Activated CD8-positive, alpha-beta memory T cell treated with anti-CD3 and anti-CD28 coated beads for 24 hours (primary cell): Measurements from ENCODE around the gene FGGY.

ENCODE experiments used
- DNase-seq: peaks from one replicate; pipeline ENCODE4 v3.0.0-alpha.2; 2020

Gene FGGY

DNA sequence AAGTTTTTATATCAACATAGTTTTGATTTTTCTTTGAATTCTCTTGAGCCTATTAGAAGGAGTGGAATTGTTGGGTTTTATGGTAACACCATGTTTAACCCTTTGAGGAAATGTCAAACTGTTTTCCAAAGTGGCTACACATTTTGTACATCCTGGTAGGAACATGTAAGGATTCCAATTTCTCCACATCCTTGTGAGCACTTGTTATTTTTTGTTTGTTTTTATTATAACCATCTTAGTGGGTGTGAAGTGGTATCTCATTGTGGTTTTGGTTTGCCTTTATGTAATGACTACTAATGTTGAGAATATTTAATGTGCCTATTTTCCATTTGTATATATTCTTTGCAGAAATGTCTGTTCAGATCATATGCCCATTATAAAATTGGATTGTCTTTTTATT is 120.5 kb downstream of the FGGY start:
- no peak for DNase-seq

DNA sequence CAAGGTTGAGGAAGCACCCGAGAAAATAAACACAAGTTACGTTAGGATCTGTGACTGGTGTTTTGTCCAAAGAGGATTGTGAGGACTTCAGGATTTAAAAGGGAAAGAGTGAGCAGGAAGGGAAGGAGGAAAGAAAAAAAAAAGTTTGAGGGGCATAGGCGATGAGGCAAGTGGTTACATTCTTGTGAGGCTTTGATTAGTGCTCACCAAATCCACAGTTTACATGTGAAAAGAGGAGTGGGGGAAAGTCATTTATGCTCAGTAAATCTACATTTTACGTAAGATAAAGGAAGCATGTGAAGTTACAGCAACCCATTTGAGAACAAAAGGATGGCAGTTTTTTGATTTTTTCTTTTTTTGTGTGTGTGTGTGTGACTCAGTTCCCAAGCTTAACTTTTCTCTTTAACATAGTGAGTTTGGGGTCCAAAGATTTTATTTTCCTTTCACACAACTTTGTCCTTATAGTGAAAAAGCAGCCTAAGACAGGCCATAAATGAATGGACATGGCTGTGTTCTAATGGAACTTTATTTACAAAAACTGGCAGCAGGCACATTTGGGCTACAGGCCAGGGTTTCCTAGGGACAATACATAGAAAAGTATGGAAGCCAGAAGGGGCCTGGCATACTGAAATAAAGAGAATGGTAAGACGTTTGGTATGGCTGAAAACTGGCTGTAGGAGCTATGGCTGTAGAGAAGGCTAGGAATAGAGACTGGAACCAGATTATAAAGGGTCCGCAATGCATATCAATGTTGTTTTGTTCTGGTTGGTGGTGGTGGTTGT is 121.7 kb downstream of the FGGY start:
- no peak for DNase-seq

DNA sequence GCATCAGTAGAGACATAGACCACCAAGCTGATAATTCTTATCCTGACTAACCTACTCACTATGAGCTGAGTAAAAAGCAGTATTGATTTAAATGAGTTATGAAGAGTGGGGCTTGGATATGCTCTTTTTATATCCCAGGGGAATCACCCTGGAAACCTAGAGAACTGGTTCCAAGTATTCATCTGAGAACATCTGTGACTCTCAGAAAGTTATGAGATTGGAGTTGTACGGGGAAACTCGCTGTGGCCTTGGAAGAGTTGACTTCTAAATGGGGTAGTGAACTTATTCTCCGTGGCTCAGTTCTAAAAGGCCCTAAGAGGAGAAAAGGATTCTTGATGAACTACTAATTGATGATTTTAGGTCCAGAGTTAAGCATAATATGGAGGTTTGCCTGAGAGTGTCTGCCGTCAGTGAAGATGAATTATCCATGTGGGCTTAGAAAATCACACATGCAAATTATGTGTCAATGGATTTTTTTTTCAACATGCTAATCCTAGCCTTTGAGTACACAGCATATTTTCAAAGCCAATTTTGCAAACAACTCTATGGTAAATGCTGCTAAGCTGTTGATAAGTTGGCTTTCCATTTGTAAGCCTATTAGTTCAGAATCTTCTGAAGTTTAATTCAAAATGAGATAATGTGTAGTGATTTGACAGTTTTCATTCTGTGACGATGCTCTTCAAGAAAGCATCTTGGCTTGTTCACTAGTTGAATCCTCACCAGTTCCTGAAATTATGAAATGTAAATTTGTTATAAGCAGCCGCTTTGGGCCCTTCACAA is 122.7 kb downstream of the FGGY start:
- no peak for DNase-seq

DNA sequence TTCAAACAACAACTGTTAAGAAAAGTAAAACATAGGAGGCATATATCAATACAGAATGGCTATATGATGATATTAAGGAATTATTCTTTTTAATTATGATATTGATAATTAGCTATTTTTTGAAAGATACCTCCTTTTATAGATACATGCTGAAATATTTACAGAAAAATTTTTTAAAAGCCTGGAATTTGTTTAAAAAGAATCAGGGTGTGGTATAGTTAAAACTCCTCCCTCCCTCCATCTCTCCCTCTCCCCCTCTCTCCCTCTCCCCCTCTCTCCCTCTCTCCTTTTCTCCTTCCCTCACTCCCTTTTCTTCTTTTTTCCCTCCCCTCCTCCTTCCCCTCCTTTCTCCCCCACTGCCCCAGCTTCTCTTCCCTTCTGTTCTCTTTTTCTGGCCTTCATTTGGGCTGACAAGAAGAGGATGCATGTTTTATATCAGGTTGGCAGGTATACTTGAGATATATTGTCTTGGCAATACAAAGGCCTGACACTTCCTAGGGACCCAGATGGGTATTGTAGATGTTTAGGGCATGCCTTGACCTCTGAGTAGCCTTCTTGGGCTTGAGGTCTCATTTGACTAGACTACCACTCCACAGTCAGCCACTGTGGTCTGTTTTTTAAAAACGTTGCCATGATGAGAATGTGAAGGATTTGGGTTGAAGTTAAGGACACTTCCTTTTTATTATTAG is 124.5 kb downstream of the FGGY start:
- no peak for DNase-seq

DNA sequence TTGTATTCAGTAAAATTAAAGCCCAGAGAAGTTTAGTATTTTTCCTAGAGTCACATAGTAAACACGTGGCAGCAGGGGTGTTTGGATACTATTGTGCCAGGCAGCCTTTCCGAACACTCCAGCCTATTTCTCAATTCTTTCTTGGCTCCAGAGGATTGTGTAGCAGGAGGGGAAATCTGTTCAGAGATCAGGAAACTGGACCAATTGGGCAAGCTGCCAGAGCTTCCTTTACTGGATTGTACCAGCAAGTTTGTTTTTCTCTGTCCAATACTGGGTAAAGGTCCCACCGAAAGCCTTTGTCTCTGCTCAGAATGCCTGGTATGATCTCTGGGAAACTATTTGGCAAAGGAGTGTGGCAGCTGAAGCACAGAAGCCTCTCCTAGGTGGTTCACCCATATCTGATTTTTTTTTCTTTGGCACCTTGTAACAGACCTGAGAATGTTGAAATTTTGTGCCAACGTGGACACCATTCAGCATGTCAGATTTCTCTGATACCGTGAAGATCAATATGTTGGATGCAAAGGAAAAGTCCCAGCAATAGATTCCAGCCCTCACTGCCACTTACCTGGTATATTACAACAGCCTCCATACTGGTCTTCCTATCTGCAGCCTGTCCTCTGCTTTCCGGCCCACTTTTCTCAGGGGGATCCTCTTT is 126.2 kb downstream of the FGGY start:
- DNase-seq: no peak

DNA sequence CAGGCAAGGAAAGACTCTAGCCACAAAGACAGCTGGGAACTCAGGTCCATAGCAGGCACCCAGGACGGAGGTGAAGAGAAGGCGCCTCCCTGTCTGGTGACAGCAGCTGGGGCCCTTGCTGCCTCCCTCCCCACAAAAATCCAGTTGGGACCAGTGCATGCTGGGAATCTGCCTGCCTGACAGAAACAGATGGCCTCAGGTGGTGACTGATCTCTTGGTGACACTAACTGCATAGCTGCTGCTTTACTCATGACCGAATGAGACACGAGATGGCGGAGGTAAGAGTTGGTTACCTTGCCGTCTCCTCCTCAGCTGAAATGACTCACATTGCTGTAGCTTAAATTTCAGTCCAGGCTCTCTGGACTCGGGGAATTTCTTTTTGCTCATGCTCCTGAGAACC is 130.3 kb downstream of the FGGY start:
- no peak for DNase-seq

DNA sequence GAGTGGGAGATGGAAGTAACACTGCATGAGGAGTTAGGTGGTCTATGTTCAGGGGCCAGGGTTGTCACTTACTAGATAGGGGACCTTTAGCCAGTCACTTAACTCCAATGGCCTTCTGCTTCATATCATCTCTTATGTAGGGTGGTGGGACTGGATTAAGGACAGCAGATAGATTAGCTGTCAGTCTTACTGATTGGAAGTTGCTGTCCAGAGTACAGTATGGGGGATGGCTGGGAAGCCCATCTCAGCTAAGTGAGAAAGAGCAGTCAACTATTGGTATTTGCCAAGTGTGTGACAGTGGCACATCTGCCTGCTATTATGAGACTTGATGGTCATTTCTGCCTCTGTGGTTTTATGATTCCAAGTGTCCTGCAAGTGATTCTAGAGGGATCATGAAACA is 130.9 kb downstream of the FGGY start:
- DNase-seq: no peak

DNA sequence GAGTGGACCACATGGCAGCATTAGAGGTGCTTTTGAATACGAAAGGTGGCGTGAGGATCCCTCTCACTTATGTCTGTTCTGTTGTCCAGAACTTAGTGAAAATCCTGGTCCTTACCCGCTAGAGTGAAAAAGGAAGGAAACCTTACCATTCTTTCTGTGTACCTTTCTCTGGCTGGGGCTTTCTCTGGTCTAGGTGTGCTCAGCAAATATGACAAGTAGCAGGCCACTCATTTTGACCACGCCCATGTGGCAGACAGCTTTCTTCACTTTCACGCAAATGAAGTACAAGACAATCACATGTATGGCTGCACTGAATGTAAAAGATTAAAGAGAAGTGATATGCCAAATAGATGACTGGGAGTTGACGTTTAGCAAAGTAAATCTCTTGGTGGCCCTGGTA is 131.9 kb downstream of the FGGY start:
- DNase-seq: no peak

DNA sequence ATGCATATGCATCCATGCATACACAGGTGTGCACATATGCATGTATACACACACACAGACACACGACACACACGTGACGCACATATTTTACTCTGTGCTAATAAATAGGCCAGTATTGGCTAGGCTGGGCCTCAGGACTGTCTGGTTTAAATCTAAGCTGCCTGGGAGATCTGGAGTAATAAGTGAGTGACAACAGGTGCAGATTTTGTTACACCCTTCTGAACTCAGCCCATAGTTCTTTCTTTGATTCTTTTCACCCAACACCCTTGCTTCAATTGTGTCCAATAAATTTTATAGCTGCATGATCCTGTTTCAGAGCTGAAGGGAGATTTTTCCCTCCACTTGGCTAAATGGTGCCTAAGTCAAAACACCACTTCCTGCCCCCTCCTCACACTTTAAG is 132.8 kb downstream of the FGGY start:
- no peak for DNase-seq

DNA sequence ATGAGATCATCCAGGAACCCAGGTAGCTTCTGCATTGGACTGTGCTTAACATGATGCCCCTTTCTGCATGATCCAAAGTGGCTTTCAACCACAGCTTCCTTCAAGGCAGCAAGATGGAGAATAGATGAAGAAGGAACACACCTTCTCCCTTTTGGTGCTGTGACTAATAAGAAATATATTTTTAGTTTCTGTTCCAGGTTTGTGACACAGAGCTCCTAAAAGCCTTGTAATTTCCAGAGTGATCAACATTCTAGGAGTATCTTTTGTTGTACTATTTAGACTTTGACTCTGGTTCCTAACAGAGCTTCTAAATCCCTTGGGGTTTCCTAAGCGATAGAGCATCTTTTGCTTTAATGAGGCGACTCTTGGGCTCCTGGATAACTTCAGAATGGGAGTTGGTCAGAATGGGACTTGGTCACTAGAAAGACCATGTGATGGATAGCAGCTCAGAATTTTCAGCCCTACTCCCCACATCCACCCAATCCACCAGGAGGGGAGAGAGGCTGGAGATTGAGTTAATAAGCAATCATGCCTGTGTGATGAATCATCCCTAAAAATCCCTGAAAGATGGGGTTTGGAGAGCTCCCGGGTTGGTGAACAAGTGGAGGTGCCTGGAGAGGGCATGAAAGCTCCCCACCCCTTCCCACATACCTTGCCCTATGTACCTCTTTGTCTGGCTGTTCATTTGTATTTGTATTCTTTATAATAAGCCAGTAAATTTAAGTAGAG is 134.8 kb downstream of the FGGY start:
- no peak for DNase-seq

DNA sequence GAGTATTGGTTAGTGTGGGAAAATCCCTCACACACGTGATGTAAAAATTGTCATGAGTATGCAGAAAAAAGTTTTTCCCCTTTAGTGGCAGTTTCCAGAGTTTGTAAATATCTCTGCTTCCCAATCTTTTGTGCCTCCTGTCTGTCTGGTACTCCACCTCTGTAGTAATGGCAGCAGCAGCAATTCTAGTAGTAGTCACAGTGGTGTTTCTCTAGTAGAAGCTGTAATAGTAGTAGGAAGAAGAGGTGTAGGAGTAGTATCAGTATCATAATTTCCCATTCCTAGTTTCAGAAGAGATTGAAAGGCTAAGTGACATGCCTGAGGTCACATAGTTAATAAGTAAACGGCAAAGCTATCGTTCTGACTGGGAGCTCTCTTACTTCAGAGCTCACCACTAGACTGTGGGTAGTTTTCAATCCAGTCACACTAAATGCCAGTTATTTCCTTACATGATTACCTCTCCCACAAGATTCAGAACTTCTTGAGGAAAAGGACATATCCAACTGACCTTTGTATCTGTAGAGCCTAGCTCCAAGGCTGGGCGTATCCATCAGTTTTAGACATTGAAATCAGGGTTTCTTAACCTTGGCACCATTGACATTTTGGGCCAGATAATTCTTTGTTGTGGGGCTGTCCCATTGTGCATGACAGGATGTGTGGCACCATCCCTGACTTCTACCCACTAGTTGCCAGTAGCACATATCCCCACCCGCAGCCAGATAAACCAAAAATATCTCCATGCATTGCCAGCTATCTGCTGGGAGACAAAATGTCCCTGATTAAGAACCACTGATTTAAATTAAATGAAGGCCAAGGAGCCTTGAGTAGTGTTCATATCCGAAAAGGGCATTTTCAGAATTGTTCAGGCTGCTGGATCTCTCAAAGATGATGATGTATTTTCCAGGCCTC is 135.9 kb downstream of the FGGY start:
- no peak for DNase-seq

DNA sequence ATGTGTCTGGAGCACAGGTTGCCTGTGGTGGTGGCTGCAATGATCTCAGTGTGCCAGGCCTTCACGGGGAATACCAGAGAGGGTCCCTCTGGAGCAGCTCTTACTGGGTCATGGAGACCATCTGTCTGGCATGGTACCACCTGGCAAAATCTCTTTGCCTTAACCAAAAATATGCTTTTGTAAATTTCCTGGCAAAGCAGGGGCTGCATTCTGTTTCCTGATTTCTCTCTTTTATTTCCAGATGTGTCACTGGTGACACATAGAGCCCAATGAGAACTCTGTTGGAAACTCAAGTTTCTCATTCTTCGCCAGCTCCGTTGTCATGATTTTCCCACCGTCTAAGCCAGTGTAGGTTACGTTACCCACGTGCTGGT is 136.5 kb downstream of the FGGY start:
- DNase-seq: no peak

DNA sequence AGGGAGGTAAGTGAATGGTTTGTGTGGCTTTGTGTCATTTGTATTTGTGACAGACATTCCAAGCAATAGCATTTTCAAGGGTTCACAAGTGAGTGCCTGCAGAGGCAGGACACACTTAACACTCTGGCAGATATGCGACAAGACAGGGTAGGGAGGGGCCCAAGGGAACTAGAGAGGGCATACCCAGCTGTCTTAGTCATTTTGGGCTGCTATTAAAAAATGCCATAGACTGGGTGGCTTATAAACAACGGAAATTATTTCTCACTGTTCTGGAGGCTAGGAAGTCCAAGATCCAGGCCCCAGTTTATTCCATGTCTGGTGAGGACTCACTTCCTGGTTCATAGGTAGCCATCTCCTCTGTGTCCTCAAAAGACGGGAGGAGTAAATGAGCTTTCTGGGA is 137.4 kb downstream of the FGGY start:
- DNase-seq: no peak

DNA sequence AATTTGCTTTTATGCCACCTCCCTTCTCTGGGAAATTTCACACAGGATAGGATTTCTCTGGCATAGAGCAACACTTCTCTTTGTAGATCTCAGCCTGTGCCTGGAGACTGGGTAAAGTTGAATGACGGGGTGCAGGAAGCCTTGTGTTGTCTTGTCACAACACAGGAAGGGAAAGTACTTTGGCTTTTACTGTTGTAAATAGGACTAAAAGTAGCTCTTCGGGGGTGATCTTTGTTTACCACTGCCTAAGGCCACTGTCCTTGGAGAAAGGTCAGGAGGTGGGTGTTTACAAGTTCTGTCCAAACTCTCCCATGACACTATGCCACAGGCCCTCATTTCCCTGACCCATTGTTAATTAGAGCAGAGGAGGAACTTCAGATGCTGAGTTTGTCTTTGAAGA is 139.7 kb downstream of the FGGY start:
- DNase-seq: no peak

DNA sequence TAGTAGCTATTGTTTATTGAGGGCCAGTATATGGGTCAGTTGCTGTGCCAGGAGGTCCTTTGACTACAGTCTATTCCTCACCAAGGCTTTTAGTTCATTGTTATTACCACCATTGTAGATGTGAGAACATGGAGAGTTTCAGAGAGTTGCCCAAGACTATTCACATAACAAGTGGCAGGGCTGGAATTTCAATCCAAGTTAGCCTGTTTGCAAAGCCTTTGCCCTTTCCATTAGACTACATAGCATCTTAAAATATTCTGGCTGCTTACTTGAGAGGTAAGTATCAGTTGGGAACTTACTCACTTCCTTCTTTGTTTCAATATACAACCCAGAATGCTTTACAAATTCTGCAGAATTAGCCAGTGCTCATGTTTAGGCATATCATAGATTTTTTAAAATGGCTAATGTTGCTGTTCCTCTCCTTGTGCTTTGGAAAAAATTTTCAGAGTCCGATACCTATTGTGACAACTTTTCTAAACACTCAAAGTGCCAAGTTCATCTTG is 141.2 kb downstream of the FGGY start:
- no peak for DNase-seq

DNA sequence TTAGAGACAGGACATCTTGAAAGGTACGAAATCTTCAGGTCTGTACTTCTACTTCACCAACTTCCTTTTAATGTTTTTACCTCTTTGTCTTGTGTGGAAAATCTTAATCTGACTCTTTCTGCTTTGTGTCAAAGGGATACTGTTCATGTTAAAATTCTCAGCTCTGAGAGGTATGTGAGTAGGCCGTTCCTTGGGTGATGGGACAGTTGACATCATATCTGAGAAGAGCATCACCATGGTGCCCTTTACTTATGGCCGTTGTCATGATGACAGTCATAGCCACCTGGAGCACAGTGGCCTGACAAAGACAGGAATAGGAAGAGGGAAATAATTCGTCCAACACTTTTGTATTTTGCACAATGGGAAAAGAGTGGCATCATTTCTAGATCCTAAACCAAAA is 145.6 kb downstream of the FGGY start:
- no peak for DNase-seq

DNA sequence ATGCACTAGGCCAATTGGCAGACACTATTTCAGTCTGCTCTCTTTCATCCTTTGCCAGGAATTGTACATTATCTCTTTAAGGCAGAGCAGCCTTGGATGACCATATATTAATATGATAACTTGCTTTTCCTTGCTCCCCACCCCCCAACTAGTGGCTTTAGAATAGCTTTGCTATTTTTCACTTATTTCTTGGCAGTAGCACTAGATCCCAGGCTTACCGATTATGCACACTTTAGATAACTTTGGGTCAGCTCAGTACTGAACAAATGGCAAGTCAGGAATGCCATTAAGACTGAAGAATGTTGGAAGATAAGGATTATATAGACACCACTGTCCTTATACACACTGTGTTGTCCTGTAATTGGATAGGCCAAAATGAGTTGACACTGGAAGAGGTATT is 146.4 kb downstream of the FGGY start:
- DNase-seq: no peak

DNA sequence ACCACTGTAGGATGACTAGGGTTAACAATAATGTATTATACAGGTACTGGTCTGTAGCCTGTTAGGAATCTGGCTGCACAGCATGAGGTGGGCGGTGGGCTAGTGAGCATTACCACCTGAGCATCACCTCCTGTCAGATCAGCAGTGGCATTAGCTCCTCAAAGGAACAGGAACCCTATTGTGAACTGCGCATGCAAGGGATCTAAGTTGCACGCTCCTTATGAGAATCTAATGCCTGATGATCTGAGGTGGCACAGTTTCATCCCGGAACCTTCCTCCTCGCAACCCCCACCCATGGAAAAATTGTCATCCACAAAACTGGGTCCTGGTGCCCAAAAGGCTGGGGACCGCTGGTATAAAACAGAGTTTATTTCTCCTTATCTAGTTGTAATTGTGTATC is 147.6 kb downstream of the FGGY start:
- DNase-seq: no peak

DNA sequence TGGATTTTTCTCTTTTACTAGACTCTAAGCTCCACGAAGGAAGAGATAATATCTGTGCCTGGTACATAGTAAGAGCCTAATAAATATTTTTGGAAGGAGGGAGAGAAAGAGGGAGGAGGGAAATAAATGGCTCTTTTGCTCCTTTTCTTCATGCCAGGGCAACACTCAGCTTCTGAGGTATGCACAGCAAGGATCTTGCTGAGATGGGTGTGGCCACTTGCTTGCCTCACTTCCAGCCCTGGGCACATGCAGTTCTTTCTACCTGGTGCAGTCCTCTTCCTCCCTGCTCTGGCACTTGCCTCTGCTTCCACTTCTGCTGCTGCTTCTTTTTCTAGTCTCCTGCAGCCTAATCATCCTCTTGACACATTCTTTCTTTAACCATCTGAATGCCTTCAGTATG is 148.1 kb downstream of the FGGY start:
- DNase-seq: no peak

DNA sequence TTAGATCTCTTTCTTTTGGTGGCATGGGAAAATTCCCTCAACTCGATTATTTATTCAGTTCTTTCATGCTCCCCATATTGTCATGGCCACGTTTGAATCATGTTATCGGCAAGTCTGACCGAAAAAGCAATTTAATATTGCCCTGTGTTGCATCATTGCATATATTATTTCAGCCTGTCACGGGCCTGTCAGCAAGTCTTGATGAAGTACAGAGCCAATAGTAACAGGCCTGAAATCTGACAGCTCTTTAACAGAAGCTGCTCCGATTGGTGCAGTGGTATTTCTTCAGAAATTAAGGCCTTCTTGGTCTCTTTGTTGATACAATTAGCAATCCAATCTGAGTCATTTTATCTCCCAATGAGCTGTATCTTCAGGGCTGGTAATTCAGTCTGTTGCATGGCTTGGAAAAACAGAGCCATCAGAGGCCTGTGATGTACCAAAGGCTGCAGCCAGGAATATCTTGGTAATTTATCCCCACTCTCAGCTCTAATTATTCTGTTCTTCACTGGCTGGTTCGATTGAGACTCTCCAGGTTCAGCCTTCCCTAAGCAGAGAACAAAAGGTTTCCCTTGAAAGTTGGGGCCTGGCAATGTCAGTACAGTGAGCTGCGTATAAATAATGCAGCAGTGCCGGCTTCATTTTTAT is 149.5 kb downstream of the FGGY start:
- no peak for DNase-seq

DNA sequence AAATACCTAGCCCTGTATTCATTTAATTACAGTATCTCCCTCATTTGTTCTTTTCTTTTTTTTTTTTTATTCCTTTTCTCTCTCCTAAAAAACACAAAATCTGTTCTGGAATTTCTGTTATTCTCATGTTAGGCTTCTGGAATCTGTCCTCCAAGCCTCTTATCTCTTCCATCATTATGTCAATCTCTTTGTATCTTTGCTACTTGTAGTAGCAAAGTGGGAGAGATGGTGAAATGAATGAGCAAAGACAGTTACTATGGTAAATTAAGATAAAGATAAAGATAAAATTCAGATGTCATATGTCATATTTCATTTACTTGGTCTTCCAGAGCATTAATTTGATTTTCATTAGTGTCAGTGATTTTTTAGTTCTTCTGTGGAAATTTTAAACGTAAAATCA is 155.1 kb downstream of the FGGY start:
- no peak for DNase-seq
